ENCODE results near the gene PRKCZ.

Gene PRKCZ

DNA sequence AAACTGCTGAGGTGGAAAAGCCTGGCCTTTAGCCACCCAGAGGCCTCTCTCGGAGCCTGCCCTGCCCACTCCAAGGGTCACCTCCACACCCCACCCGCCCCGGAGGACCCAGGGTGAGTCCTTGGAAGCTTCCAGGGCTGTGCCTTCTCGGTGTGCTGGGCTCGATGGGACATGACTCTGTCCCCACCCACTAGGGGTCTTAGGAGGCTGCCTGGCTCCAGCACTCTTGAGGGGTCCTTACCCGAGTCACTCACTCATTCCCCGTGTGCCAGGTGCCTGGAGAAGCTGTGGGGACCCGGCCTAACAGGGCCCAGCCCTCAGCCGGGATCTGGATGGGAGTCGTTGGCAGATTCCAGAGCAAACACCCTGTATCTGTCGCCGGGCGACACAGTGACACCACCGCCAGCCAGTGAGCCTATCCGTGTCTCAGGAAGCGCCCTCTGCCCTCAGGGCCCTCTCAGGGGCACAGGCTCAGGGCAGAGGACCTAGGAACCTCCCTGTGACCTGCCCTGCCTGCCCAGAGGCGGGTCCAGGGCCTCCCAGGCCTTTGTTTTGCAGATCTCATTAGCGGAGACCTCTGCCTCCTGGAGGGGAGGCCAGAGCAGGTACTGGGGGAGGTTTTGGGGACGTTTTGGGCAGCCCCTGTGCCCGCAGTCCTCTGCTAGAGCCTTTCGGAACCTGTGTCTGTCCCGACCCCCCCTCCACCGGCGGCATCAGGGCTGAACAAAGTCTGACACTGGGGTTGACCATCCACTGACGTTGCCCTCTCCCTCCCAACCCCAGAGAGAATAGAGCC, 3.1 kb upstream of the PRKCZ start:
- no peak for DNase-seq

DNA sequence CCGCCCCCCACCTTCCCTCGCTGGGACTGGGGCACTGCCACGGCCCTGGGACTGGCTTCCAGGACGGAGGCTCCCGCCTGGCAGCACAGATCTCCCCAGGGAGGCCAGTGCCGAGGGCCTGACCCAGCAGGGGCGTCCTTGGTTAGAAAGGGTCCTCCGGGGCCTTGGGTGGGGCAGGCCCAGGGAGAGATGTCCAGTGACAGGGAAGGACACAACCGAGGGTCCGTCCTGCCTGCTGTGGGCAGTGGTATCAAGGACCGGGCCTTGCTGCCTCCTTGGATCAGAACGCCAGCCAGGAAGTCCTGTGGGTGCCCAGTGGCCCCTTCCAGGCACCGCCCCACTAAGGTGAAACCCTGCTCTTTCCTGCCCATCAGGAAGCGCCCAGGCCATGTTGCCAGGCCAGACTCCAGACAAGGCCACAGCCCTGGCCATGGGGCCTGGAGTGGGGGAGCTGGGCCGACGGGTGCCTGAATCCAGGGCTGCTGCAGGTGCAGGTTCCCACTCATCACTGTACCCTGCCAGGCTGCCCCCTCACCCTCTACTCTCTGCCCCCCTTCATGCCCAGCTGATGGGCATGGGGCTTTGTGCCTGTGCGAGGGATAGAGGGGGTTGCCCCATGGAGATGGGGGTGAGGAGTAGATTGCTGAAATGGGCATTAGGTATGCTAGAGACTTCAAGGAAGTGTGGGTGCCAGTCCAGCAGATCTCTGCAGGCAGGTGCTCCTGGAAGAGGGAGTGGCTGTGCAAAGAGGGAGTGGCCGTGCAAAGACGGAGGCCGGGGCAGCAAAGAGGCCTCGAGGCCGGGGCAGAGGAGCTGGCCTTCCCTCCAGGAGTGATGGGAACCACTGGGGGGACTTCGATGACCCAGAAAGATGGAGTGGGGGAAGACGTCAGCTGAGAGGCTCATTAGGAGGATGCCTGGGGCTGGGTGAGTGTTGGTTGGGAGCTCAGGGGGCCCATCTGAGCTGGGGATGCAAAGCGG, 2.2 kb upstream of the PRKCZ start:
- no peak for DNase-seq

DNA sequence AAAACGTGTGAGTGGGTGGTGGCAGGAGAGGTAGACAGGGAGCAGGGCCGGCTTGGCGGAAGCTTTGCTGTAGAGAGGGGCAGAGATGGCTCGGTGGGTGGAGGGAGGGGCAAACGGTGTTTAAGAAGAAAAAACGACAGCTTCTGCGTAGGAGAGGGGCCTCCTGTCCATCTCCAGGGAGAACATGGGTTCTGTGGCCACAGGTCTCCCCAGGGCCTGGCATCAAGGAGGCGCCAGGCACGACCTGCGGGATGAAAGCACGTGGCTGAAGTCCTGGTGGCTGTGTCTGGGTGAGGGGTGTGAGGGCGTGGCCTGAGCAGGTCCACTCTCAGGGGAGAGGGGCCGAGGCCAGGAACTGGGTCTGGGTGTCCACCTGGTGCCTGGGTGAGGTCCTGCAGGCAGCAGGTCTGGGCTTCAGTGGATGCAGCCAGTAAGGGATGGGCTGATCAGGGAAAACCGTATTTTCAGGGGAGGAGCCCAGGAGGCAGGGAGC, 940 bp upstream of the PRKCZ start:
- peak; percentile 75 for DNase-seq

DNA sequence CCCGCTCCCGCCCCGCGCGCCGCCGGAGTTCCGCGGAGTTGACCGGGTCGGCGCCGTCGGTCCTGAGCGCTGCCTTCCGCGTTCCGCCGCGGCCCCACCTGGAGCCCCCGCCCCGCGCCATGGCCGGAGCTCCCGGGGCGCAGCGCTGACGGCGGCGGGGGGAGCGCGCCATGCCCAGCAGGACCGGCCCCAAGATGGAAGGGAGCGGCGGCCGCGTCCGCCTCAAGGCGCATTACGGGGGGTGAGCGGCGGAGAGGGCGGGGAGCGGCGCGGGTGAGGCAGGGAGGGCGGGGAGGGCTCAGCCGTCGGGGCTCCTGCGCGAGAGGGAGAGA, 216 bp downstream of the PRKCZ start:
- DNase-seq, result peak; percentile 36

DNA sequence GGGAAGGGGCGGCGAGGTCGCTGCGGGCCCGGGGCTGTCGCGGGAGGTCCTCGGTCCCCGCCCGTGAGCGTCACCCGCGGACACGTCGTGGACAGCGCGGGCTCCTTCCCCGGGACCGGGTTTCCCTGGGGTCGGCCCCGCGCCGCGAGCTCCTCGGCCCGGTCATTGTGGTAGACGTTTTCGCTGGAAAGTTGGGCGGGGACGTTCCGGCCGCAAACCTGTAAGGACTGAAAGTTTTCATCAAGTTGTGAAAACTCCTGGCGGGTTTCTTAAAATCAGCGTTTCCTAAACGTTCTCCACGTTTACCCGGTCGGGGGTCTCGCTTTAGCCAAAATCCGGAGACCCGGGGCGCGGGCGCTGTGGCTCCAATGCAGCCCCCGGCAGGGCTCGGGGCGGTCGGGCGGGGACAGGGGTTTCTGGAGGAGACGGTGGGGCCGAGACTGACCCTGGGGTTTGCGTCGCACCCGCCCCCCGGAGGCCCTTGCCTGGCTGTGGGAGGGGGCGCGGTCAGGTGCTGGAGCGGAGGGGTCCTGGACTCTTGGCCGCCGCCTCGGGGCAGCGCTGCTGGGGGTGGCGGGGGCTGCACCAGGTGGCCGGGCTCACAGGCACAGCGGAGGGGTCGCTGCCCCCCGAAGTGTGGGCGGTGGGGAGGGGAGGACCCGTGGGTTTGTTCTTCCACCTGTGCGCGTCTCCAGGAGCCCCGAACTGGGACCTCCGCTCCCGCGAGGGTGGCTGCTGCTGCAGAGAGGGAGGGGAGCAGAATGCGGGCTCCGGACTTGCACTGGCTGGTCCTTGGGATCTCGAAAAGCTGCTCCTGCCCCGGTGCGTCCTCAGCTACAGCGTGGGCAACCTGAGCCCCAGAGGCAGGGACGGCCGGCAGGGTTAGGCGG, 827 bp downstream of the PRKCZ start:
- no peak for DNase-seq

DNA sequence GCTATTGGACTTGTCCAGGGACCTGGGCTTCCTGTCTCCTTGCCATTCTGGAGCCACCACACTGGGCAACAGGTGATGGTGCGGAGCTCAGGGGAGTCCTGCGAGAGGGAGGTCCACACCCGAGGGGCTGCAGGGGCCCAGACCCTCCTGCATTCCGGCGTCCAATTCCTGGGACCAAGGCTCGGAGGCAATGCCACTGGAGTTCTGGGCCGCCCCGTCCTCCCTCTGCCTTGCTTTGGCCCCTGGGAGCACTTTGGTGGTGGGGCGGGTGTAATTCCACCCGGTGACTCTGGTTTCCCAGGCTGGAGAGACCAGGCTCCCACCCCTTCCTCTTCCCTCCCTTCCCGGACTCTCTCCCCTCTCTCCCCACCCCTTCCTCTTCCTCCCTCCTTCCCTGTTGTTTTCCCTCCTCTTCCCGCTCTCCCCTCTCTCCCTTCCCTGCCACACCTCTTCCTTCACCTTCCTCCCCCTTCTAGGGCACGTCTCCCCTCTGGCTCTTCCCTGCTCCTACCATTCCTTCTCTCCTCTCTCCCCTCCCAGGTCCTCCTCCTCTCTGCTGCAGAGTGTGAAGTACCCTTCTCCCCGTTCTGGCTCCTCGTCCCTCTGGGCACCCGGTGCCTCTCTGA, 2.0 kb downstream of the PRKCZ start:
- no peak for DNase-seq

DNA sequence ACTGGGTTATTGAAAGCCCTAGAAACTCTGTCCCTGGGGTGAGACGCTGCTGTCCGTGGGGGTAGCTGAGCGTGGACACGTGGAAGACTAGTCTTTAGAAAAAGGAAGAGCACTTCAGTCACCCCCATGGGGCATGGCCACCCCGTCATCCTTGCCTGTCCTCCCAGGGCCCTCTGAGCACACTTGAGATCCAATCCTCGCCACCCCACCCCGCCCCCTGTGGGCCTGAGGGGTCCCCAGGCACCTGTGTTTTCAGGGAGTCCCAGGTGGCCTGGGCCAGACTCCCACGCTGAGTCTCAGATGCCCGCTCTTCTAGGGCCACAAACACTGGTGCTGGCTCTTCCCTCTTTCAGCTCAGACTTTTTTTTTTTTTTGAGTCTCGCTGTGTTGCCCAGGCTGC, 2.5 kb downstream of the PRKCZ start:
- DNase-seq, result no peak

DNA sequence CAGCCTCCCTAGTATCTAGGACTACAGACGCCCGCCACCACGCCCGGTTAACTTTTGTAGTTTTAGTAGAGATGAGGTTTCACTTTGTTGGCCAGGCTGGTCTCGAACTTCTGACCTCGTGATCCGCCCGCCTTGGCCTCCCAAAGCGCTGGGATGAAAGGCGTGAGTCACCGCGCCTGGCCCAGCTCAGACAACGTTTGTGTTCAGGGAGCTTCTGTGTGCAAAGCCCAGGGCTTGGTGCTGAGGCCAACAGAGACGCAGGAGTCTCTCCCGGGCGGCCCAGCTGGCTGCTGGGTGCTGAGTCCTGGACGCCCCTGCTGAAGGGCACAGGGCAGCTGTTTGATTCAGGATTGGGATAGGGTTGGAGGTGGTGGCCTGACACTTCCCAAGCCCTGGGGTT, 3.0 kb downstream of the PRKCZ start:
- DNase-seq, result no peak

DNA sequence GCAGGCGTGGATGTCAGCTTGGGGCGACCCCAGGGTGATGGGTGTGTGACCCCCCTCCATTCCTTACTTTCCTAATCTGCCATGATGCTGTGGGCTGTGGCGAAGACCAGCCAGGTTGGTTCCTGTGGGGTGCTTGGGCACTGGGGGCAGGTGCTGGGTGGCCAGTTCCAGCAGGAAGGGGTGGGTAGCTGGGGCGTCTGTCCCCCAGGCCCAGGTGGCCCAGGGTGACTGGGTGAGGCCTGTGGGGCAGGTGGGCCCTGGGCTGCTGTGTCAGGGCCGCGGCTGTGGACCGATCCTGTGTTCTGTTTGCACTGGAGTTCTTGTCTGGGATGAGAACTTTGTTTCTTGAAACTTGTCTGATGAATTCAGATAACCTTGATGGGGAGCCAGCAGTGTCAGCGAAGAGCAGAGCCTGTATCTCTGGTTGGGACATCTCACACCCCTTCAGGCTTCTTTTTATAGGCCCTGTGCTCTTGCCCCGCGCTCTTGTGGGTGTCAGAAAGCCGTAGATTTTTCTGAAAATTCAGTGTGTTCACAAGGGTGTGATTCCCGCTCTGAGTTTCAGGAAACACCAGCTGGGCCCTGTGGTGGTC, 3.7 kb downstream of the PRKCZ start:
- DNase-seq, result no peak

DNA sequence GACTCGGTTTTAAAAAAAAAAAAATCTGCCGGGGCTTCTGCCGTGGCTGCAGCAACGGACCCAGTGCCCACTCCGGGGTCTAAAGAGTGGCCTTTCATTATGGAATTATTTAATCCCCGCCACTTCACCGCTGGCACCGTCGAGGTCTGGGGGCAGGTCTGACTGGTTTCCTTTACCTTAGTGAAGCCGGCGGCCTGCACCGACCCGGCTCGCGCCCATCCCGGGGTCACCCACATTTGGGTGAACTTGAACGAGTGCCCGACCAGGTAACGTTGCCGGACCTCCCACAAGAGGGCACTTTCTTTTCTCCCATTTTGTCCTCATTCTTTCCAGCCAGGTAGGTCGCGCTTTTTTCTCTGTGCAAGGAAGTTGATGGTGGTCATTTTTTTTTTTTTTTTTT, 4.3 kb downstream of the PRKCZ start:
- DNase-seq, result no peak

DNA sequence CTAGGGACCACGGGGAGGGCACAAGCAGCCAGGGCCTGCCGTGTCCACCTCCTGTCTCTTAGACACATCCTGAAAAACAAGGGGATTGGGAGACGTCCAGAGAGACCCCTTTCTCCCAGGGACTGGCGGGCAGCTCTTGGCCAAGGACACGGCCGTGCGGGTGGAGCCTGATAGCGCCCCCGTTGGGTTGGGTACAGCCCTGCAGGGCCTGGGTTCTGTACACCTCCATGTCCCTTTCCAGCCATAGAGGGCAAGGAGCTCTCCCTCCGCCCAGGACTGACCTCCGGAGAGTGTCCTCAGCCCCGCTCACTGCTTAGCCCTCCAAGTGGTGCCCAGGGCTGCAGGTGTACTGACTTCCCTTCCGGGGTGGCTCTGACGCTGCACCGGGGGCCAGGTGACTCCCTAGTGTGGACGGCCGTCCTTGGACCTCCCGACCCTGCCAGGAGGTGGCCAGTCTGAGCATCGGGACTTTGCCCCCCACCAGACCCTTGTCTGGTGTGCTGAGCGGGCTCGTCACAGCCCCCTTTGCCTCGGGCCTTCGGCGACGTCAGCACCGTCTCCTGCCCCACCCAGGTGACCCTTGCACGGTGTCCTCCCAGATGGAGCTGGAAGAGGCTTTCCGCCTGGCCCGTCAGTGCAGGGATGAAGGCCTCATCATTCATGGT, 5.8 kb downstream of the PRKCZ start:
- DNase-seq, result no peak

DNA sequence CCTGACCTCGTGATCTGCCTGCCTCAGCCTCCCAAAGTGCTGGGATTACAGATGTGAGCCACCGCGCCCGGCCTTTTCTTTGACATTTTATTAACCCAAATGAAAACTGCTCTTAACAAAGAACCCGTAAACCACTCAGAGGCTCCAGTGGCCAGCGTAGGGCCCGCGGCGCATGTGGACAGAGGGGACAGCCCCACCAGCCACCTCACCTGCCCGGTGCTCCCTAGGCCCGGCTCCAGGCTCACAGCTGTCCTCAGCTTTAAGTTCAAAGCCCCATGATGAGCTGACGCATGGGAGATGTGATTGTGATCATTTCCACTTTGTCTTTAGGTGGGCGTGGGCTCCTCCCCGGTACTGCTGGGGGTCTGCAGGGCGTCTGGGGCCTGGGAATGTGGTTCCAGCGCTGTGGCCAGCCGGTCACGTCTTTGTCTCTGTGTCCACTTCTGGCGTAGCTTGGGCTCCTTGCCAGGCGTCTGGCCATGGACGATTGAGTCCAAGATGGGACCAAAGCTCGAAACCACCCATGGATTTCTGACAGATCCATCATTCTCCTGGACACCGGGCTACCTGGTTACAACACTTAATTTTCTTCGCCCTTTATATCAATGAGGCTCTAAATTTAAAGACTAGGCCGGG, 6.9 kb downstream of the PRKCZ start:
- DNase-seq, result no peak

DNA sequence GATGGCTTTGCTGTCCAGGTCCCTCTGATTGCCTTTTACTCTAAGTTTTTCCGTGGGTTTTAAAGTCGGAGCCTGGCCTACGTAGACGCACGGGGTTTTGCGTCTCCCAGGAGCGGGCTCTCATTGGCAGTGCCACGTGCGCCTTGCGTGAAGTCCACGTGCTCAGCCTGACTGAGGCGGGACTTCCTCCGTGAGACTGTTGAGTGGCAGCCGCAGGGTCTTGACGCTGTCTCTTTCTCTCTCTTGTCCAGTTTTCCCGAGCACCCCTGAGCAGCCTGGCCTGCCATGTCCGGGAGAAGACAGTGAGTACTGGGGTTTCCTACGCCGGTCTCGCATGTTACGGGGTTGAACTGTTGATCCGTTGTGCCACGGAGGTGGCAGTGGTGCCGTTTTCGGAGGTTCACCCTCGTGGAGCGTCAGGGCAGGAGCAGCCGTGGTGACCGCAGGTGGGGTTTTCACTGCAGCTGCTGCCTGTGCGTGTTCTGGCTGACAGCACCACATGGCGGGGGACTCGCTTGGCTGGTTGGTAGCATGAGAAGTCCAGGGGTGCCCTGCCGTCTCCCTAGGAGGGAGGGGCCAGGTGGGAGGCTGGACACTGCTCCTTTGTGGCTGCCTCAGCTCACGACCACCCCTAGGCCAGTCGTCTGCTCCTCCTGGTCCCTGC, 9.2 kb downstream of the PRKCZ start:
- no peak for DNase-seq

DNA sequence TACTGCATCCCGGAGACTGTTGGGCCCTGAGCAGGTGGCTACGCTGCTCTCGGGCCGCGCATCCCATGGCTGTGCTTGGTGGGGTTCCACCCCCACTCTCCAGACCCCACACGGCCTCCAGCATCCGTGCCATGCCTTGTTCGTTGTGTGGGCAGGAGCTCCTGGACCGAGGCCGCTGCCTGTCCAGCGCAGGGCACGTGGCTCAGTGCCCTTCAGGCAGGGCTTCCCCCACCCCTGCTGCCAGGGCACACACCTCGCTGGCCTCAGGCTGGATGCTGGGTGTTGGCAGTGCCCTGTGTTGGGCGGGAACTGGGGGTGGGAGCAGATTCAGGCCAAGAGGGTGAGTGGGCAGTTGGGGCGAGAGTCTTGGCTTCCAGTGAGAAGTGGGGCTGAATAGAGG, 9.9 kb downstream of the PRKCZ start:
- DNase-seq, result no peak

DNA sequence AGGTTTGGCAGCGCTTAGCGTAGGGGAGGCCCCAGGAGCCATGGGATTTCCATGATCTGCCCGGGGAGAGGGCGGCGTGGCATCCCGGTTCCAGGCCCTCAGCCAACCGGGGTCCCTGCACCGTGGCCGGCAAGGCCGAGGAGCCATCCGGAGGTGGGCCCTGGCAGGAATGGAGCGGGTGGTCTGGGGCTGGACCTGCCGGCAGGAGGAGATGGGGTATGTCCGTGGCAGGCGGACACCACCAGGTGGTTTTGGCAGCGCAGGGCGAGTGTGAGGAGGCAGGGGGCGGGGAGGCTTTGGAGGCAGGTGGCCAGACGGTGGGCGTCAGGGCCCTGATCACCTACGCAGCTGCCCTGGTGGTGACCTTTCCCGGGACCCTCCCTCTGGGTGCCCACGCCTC, 10.3 kb downstream of the PRKCZ start:
- DNase-seq, result no peak

DNA sequence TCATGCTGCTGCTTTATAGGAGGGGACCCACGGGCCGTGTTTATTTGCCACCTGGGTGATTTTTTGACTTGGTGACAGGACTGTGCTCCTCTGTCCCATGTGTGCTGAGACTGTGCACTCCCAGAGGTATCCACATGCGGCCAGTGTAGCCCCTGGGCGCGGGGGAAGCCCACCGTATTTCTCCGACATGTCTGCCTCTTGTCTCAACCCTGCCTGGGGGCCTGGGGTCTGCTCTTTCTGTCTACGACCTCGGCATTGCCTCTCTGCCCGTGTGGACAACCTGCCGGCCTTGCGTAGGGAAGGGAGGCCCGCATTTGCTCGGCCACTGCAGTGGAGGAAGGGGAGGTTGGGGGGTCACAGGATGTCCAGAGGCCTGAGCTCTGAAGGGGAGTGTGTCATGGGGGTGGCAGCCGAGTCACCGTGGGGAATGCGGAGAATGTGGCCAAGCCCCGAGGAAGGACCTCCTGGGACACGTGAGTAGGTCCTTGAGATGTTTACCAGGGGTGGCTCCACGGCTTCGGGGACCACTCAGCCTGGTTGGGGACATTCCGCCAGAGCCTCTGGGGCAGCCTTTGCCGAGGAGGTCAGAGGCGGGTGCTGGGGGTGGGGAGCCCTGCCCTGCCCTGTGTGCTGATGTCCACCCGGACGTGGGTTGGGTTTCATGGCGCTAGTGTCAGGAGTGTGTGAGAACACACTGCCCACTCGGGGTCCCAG, 11.0 kb downstream of the PRKCZ start:
- no peak for DNase-seq

DNA sequence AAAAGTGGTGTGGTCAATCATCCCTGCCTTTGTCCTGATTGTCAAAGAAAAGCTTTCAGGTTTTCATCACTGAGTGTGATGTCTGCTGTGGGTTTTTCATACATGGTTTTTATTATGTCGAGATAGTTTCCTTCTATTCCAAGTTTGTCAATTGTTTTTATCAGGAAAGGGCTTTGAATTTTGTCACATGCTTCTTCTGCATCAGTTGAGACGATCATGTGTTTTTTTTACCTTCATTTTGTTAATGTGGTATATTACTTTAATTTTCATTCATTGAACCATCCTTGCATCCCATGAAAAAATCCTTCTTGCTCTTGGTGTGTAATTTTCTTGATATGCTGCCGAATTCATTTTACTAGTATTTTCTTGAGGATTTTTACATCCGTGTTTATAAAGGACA, 15.5 kb downstream of the PRKCZ start:
- DNase-seq, result no peak

DNA sequence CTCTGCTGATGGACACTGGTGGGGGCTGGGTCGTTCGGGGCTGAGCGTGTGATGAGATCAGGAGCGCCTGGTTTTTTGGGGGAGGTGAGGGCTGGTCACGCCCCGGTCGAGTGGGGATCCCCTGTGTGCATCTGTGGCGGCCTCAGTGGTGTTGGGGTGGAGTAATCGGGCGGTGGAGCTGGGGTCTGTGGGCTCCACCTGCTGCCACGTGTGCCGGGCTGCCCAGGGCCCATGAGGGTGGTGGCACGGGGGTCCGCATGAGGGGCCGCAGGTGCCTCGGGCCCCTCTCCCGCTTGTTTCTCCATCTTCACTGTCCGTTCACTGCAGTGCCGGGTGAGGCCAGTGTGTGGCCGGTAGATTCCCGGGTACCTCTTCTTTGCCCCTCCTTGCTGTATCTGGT, 17.2 kb downstream of the PRKCZ start:
- no peak for DNase-seq

DNA sequence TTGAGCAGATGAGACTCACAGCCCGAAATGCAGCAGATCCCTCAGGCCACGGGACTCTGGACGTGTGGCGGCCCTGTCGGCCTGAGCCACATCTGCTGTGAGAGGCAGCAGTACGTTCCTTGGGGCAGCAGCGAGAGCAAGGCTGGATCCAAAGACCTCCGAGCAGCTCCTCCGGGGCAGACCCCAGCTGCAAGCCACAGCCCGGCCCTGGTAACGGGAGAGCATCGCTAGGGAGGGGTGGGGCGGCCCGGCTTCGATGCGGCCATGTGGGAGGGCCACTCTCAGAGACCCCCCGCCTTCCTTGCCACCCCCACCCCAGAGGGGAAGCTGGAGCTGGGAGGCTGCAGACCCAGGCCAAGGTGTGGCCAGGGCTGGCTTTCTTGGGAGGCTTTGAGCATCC, 17.8 kb downstream of the PRKCZ start:
- no peak for DNase-seq

DNA sequence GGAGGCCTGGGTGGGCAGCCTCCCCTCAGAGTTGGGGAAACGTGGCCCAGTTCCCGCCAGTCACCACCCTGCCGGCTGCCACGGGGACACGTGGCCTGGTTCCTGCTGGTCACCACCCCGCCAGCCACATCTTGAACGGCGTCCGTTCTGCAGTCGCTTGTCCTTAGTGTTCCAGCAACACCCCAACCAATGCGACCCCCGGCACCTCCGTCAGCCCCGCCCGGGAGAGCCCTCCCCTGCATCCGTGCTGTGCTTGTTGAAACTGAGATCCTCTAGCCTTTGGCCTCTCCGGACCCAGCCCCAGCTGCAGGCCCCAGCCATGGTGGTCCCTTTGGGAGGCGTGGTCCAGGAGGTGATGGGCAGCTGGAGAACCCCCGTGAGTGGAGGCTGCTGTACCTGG, 18.7 kb downstream of the PRKCZ start:
- DNase-seq, result no peak
